PC-3 (cell line): ENCODE measurements around the gene GEN1. TPM values are rescaled to one million over a fixed set of nuclear protein-coding genes. Genes with fewer than 3 reads are reported as not detected.

Experiments used
- ATAC-seq: fragments of 200-7000 bp; cut with Tn5 transposase; 2 replicates; pipeline ENCODE4 v1.9.1; 2020; ENCODE audit warnings: mild to moderate bottlenecking, moderate library complexity
- BruUV-seq: library from RNA; stranded (reverse); fragments of 400-500 nt; replicated peaks from 2 replicates; lab custom pipeline; 2021; lab: Mats Ljungman, UMichigan
- CTCF ChIA-PET: fragments of 300-600 bp; sonication (Branson Sonifier 250); formaldehyde crosslinking; loops from one replicate; lab custom pipeline; 2022; ENCODE audit warnings: antibody characterized with exemption; lab: Charles Lee
- POLR2A ChIA-PET: fragments of 300-600 bp; sonication (Branson Sonifier 250); formaldehyde crosslinking; loops from one replicate; lab custom pipeline; 2022; ENCODE audit warnings: antibody characterized with exemption; ENCODE audit not compliant: unreplicated experiment; lab: Charles Lee
- DNase-seq: peaks from one replicate; pipeline ENCODE4 v3.0.0-alpha.2; 2015
- H2AFZ ChIP-seq: fragments of 300-600 bp; sonication (generic); 2 replicates; pipeline ENCODE4 v1.6.0; 2016; ENCODE audit warnings: antibody characterized with exemption, low read length
- H3F3A ChIP-seq: fragments of 300-600 bp; sonication (generic); one replicate; pipeline ENCODE4 v1.6.0; 2017; ENCODE audit warnings: antibody characterized with exemption, low read length, control low read depth, mild to moderate bottlenecking; ENCODE audit not compliant: unreplicated experiment
- H3K27ac ChIP-seq: fragments of 300-600 bp; sonication (generic); 2 replicates; pipeline ENCODE4 v1.5.1; 2016; ENCODE audit warnings: mild to moderate bottlenecking, low read length
- H3K27me3 ChIP-seq: fragments of 300-600 bp; sonication (generic); 2 replicates; pipeline ENCODE4 v1.6.1; 2016; ENCODE audit warnings: low read length, mixed read lengths
- H3K36me3 ChIP-seq: fragments of 300-600 bp; sonication (generic); 2 replicates; pipeline ENCODE4 v1.6.1; 2016; ENCODE audit warnings: low read depth, mixed run types, low read length, mixed read lengths
- H3K4me1 ChIP-seq: fragments of 300-600 bp; sonication (generic); 2 replicates; pipeline ENCODE4 v1.5.1; 2016; ENCODE audit warnings: low read length; ENCODE audit not compliant: insufficient read depth
- H3K4me2 ChIP-seq: fragments of 300-600 bp; sonication (generic); 2 replicates; pipeline ENCODE4 v1.6.0; 2016; ENCODE audit warnings: low read length
- H3K4me3 ChIP-seq: fragments of 300-600 bp; sonication (generic); 2 replicates; pipeline ENCODE4 v1.5.1; 2016; ENCODE audit warnings: mild to moderate bottlenecking, low read length, mixed read lengths
- H3K79me2 ChIP-seq: fragments of 300-600 bp; sonication (generic); 2 replicates; pipeline ENCODE4 v1.6.1; 2017; ENCODE audit warnings: low read length, mixed read lengths
- H3K9ac ChIP-seq: fragments of 300-600 bp; sonication (generic); 2 replicates; pipeline ENCODE4 v1.6.0; 2016; ENCODE audit warnings: mild to moderate bottlenecking, low read length
- H3K9me2 ChIP-seq: fragments of 300-600 bp; sonication (generic); replicated peaks from 2 replicates; pipeline ENCODE4 v1.6.1; 2016; ENCODE audit warnings: mixed run types, low read length, mixed read lengths
- H3K9me3 ChIP-seq: fragments of 300-600 bp; sonication (generic); 2 replicates; pipeline ENCODE4 v1.6.1; 2016; ENCODE audit warnings: low read length, mixed read lengths
- H4K20me1 ChIP-seq: fragments of 300-600 bp; sonication (generic); 2 replicates; pipeline ENCODE4 v1.6.1; 2016; ENCODE audit warnings: low read length, mixed read lengths
- CTCF ChIP-seq: fragments of 300-600 bp; sonication (generic); conservative IDR thresholded peaks from 2 replicates; pipeline ENCODE4 v1.5.1; 2017; ENCODE audit warnings: antibody characterized with exemption, low read depth, mild to moderate bottlenecking, low read length
- EZH2 ChIP-seq: fragments of 300-600 bp; sonication (generic); IDR thresholded peaks from one replicate; pipeline ENCODE4 v1.6.1; 2017; ENCODE audit warnings: antibody characterized with exemption, mild to moderate bottlenecking, low read length; ENCODE audit not compliant: unreplicated experiment
- EZH2phosphoT487 ChIP-seq: fragments of 300-600 bp; sonication (generic); IDR thresholded peaks from 2 replicates; pipeline ENCODE4 v1.6.1; 2018; ENCODE audit warnings: mild to moderate bottlenecking, antibody characterized with exemption, low read length, borderline replicate concordance
- intact Hi-C: fragments of 100-400 bp; cut with micrococcal nuclease; formaldehyde crosslinking; loops from 2 replicates; pipeline ENCODE4 v1.9.0; 2023
- total RNA-seq: library from RNA; depleted of rRNA; stranded (reverse); fragments of >200 nt; gene quantifications from 2 replicates; pipeline ENCODE4 v1.2.3, GENCODE V29; 2014

Gene GEN1
- total RNA-seq, 1 experiment from 2014 or later = 21.4 TPM

GRCh38 chr2:17815468-17816184 lies 61.7 kb downstream of the GEN1 start:
- Histone ChIP-seq H3K4me3 (no peak overlapping the region), H2AFZ (no peak overlapping the region), H3K4me2 (no peak overlapping the region), H3K9ac (no peak overlapping the region), H3K4me1 (no peaks in the 10 kb centered on the region), H3K9me3 (no peaks in the 10 kb centered on the region), H3K79me2 (no peaks in the 10 kb centered on the region), H3K27ac (no peak overlapping the region), H3K36me3 (no peaks in the 10 kb centered on the region), H3F3A (no peaks in the 10 kb centered on the region), H4K20me1 (no peaks in the 10 kb centered on the region), H3K9me2 (no peaks in the 10 kb centered on the region), H3K27me3 (peaks cover 60% of the 10 kb centered on the region)
- ATAC-seq (no peak), DNase-seq (no peak)
- TF ChIP-seq CTCF (no peak), EZH2phosphoT487 (no peak), EZH2 (no peak)
- BruUV-seq = no TSS peak
- ChIA-PET CTCF (no interaction called here), POLR2A (no interaction called here)
- intact Hi-C loops = no loop called here

GRCh38 chr2:17816396-17817245 lies 62.7 kb downstream of the GEN1 start, which contains the start of gene MSGN1:
MSGN1 (plus strand) TSS chr2:17816460; CDS start chr2:17816519, 59 bp downstream.
- Histone ChIP-seq H3K4me1 (no peaks in the 10 kb centered on the region), H3K9ac (no peak within 1 kb of the TSS), H3K27ac (no peak within 1 kb of the TSS), H3K9me2 (no peaks in the 10 kb centered on the region), H3K9me3 (no peaks in the 10 kb centered on the region), H4K20me1 (no peaks in the 10 kb centered on the region), H3K79me2 (no peaks in the 10 kb centered on the region), H3F3A (no peaks in the 10 kb centered on the region), H3K36me3 (no peaks in the 10 kb centered on the region), H2AFZ (no peak within 1 kb of the TSS), H3K27me3 (peaks cover 68% of the 10 kb centered on the region), H3K4me2 (no peak within 1 kb of the TSS), H3K4me3 (no peak within 1 kb of the TSS)
- no peak for ATAC-seq
- intact Hi-C loops = no loop called here
- no peak for DNase-seq
- POLR2A ChIA-PET = no interaction called here
- no peak for TF ChIP-seq EZH2
- TF ChIP-seq EZH2phosphoT487 = no peak
- TF ChIP-seq CTCF = no peak
- CTCF ChIA-PET = no interaction called here
- BruUV-seq = no TSS peak
